Fibroblast of skin of scalp (primary cell): ENCODE measurements around the gene KLHL10.
"Not testable (repeated sequence)": the region's sequence is repeated elsewhere in the genome, so short reads cannot be mapped to it uniquely, and the experiment has no call there.

Source experiments
- DNase-seq: peaks from one replicate; pipeline ENCODE4 v3.0.0-alpha.2; 2013

Gene KLHL10

GRCh38 chr17:41860254-41860931, 22.8 kb downstream of the KLHL10 start:
- no peak for DNase-seq

- no peak for DNase-seq
Measured at GRCh38 chr17:41863074-41863848, 25.6 kb downstream of the KLHL10 start.

GRCh38 chr17:41864498-41864835, 26.8 kb downstream of the KLHL10 start:
- DNase-seq, result no peak

GRCh38 chr17:41864836-41865595, 27.4 kb downstream of the KLHL10 start, which contains the start of gene KLHL11:
KLHL11 (minus strand) TSS chr17:41865423; CDS start chr17:41865370, 53 bp downstream.
- DNase-seq, result peak; percentile 90

GRCh38 chr17:41865596-41865893, 27.9 kb downstream of the KLHL10 start:
- no peak for DNase-seq

GRCh38 chr17:41868568-41868967, 30.9 kb downstream of the KLHL10 start:
- DNase-seq, result no peak

GRCh38 chr17:41869426-41869825, 31.8 kb downstream of the KLHL10 start:
- no peak for DNase-seq

- no peak for DNase-seq
Measured at GRCh38 chr17:41870097-41870496, 32.5 kb downstream of the KLHL10 start.

- DNase-seq, result no peak
Measured at GRCh38 chr17:41870627-41871026, 33.0 kb downstream of the KLHL10 start.

GRCh38 chr17:41871789-41872188, 34.2 kb downstream of the KLHL10 start:
- no peak for DNase-seq

- no peak for DNase-seq
Measured at GRCh38 chr17:41873559-41874292, 36.1 kb downstream of the KLHL10 start.

GRCh38 chr17:41874293-41874670, 36.7 kb downstream of the KLHL10 start:
- DNase-seq, result not testable (repeated sequence)

GRCh38 chr17:41880130-41880529, 42.5 kb downstream of the KLHL10 start:
- DNase-seq, result no peak

- DNase-seq, result no peak
Measured at GRCh38 chr17:41882756-41883155, 45.1 kb downstream of the KLHL10 start.

- no peak for DNase-seq
Measured at GRCh38 chr17:41885733-41886132, 48.1 kb downstream of the KLHL10 start.

- DNase-seq, result no peak
Measured at GRCh38 chr17:41888332-41888965, 50.8 kb downstream of the KLHL10 start.

GRCh38 chr17:41891135-41892020, 53.8 kb downstream of the KLHL10 start:
- no peak for DNase-seq

- DNase-seq, result no peak
Measured at GRCh38 chr17:41892021-41892376, 54.4 kb downstream of the KLHL10 start.

GRCh38 chr17:41893384-41893783, 55.8 kb downstream of the KLHL10 start:
- DNase-seq, result no peak

GRCh38 chr17:41894791-41895331, 57.2 kb downstream of the KLHL10 start:
- peak; percentile 93 for DNase-seq

- DNase-seq, result no peak
Measured at GRCh38 chr17:41895617-41896016, 58.0 kb downstream of the KLHL10 start.
